SIG-M5 (cell line): ENCODE measurements around the gene KCTD15.

Experiments used
- DNase-seq: peaks from one replicate; lab custom pipeline; 2025; lab: John Stamatoyannopoulos, UW

KCTD15 gene

GRCh38 chr19:33771384-33772101 is 25.1 kb upstream of the KCTD15 start:
- no peak for DNase-seq

- no peak for DNase-seq
These were observed 24.4 kb upstream of the KCTD15 start for GRCh38 chr19:33772102-33772857.

- DNase-seq = no peak
These were observed 23.9 kb upstream of the KCTD15 start for GRCh38 chr19:33772858-33773180.

GRCh38 chr19:33773704-33774624 is 22.7 kb upstream of the KCTD15 start:
- no peak for DNase-seq

- DNase-seq = no peak
These were observed 21.9 kb upstream of the KCTD15 start for GRCh38 chr19:33774751-33775150.

- no peak for DNase-seq
These were observed 20.8 kb upstream of the KCTD15 start for GRCh38 chr19:33775731-33776487.

GRCh38 chr19:33777351-33777750 is 19.3 kb upstream of the KCTD15 start:
- no peak for DNase-seq

- DNase-seq = no peak
These were observed 18.9 kb upstream of the KCTD15 start for GRCh38 chr19:33777753-33778088.

GRCh38 chr19:33778089-33778791 is 18.4 kb upstream of the KCTD15 start:
- no peak for DNase-seq

- no peak for DNase-seq
These were observed 16.8 kb upstream of the KCTD15 start for GRCh38 chr19:33779849-33780248.

GRCh38 chr19:33780251-33780650 is 16.4 kb upstream of the KCTD15 start:
- no peak for DNase-seq

- DNase-seq = no peak
These were observed 15.9 kb upstream of the KCTD15 start for GRCh38 chr19:33780746-33781145.

GRCh38 chr19:33781415-33781935 is 15.2 kb upstream of the KCTD15 start:
- DNase-seq = no peak

- no peak for DNase-seq
These were observed 14.7 kb upstream of the KCTD15 start for GRCh38 chr19:33781996-33782395.

GRCh38 chr19:33784432-33784831 is 12.2 kb upstream of the KCTD15 start:
- no peak for DNase-seq

- DNase-seq = no peak
These were observed 10.9 kb upstream of the KCTD15 start for GRCh38 chr19:33785795-33786194.

GRCh38 chr19:33788676-33789075 is 8.0 kb upstream of the KCTD15 start:
- DNase-seq = no peak

GRCh38 chr19:33789344-33789743 is 7.3 kb upstream of the KCTD15 start:
- DNase-seq = no peak

GRCh38 chr19:33794683-33795369 is 1.8 kb upstream of the KCTD15 start:
- no peak for DNase-seq

- DNase-seq = no peak
These were observed 1.1 kb upstream of the KCTD15 start for GRCh38 chr19:33795370-33796163.
